HFFc6 (cell line): Measurements from ENCODE around the gene RELL2. TPM values are rescaled to one million over a fixed set of nuclear protein-coding genes. Genes with fewer than 3 reads are reported as not detected.
A peak's percentile ranks its signal among the peaks of the same experiment; 100 is the strongest.

ENCODE experiments used
- DNase-seq: peaks from one replicate; pipeline ENCODE4 v3.0.0-alpha.2; 2018
- H3K27ac Mint-ChIP-seq: 2 replicates; pipeline ENCODE4 v1.8.0; 2020; ENCODE audit warnings: mild to moderate bottlenecking, mixed read lengths
- H3K27me3 Mint-ChIP-seq: 2 replicates; pipeline ENCODE4 v1.8.0; 2021; ENCODE audit warnings: mild to moderate bottlenecking, moderate library complexity, mixed read lengths; ENCODE audit not compliant: insufficient read depth
- H3K36me3 Mint-ChIP-seq: 2 replicates; pipeline ENCODE4 v1.8.0; 2021; ENCODE audit warnings: low read depth, mixed read lengths
- H3K4me1 Mint-ChIP-seq: 2 replicates; pipeline ENCODE4 v1.8.0; 2020; ENCODE audit warnings: low read depth, mixed read lengths
- H3K4me3 Mint-ChIP-seq: 2 replicates; pipeline ENCODE4 v1.8.0; 2020; ENCODE audit warnings: mild to moderate bottlenecking, moderate library complexity, mixed read lengths
- H3K9me3 Mint-ChIP-seq: 2 replicates; pipeline ENCODE4 v1.8.0; 2020; ENCODE audit warnings: mild to moderate bottlenecking, mixed read lengths
- CTCF ChIP-seq: fragments of 200-600 bp; sonication (generic); IDR thresholded peaks from 2 replicates; pipeline ENCODE4 v1.5.0; 2021; ENCODE audit warnings: antibody characterized with exemption, mild to moderate bottlenecking
- total RNA-seq, 6 experiments: library from RNA; stranded (reverse); fragmentation: NEBNext Ultra II Directional; extraction: Animal tissue kit (Norgen Biotek cat#: 25700); gene quantifications; 2 replicates in 1 of 6; 3 replicates in 5 of 6; pipeline ENCODE4 v1.2.3, GENCODE V29; 2021

Gene RELL2
- total RNA-seq, 6 experiments from 2014 or later = 2.2 to 4.4 (median 3.0) TPM

GRCh38 chr5:141650851-141651727 lies 14.3 kb downstream of the RELL2 start, which contains the start of gene FCHSD1:
FCHSD1 (minus strand) TSS chr5:141651418; CDS start chr5:141651368, 50 bp downstream.
- H3K36me3 Mint-ChIP-seq = peaks cover 42% of the 10 kb centered on the region
- peak within 1 kb of the TSS; percentile 83 for H3K27ac Mint-ChIP-seq
- H3K4me3 Mint-ChIP-seq = peak within 1 kb of the TSS; percentile 94
- no peaks in the 10 kb centered on the region; the same call in 1 of the 2 replicates for H3K27me3 Mint-ChIP-seq
- no peaks in the 10 kb centered on the region for H3K9me3 Mint-ChIP-seq
- peaks cover 48% of the 10 kb centered on the region for H3K4me1 Mint-ChIP-seq
- DNase-seq = peak; percentile 69
- TF ChIP-seq CTCF = no peak

GRCh38 chr5:141651728-141652105 lies 14.9 kb downstream of the RELL2 start:
- Mint-ChIP-seq H3K4me1 (peaks cover 49% of the 10 kb centered on the region), H3K4me3 (peak overlapping the region; percentile 94), H3K27me3 (no peaks in the 10 kb centered on the region; the same call in 1 of the 2 replicates), H3K36me3 (peaks cover 46% of the 10 kb centered on the region), H3K9me3 (no peaks in the 10 kb centered on the region), H3K27ac (no peak overlapping the region)
- DNase-seq = no peak
- no peak for TF ChIP-seq CTCF

GRCh38 chr5:141654298-141654697 lies 17.5 kb downstream of the RELL2 start:
- no peak for TF ChIP-seq CTCF
- Mint-ChIP-seq H3K36me3 (peaks cover 59% of the 10 kb centered on the region), H3K9me3 (no peaks in the 10 kb centered on the region), H3K27me3 (no peaks in the 10 kb centered on the region; the same call in none of the 2 replicates), H3K27ac (peak overlapping the region; percentile 98), H3K4me1 (peaks cover 69% of the 10 kb centered on the region), H3K4me3 (peak overlapping the region; percentile 30; the same call in 1 of the 2 replicates)
- DNase-seq = peak; percentile 82

- H3K4me3 Mint-ChIP-seq = no peak overlapping the region
- DNase-seq = no peak
- H3K36me3 Mint-ChIP-seq = peaks cover 65% of the 10 kb centered on the region
- H3K27ac Mint-ChIP-seq = peak overlapping the region; percentile 98
- TF ChIP-seq CTCF = no peak
- H3K4me1 Mint-ChIP-seq = peaks cover 66% of the 10 kb centered on the region
- no peaks in the 10 kb centered on the region; the same call in none of the 2 replicates for H3K27me3 Mint-ChIP-seq
- no peaks in the 10 kb centered on the region for H3K9me3 Mint-ChIP-seq
These were observed 18.2 kb downstream of the RELL2 start for GRCh38 chr5:141655020-141655419.

- Mint-ChIP-seq H3K4me1 (peaks cover 58% of the 10 kb centered on the region), H3K27ac (no peak overlapping the region; the same call in 1 of the 2 replicates), H3K27me3 (no peaks in the 10 kb centered on the region; the same call in none of the 2 replicates), H3K4me3 (no peak overlapping the region), H3K36me3 (peaks cover 69% of the 10 kb centered on the region), H3K9me3 (no peaks in the 10 kb centered on the region)
- no peak for DNase-seq
- TF ChIP-seq CTCF = no peak
These were observed 19.6 kb downstream of the RELL2 start for GRCh38 chr5:141656396-141656795.
